Astrocyte of the spinal cord (primary cell): ENCODE results near the gene HIVEP1.

Source experiments
- DNase-seq: peaks from one replicate; pipeline ENCODE4 v3.0.0; 2011; ENCODE audit warnings: low read depth, low spot score
- H3K4me3 ChIP-seq: 2 replicates; pipeline ENCODE4 v1.5.1; 2011; ENCODE audit warnings: low read depth, mild to moderate bottlenecking, low read length, moderate library complexity
- CTCF ChIP-seq: IDR thresholded peaks from 2 replicates; pipeline ENCODE4 v1.5.1; 2012; ENCODE audit warnings: low read depth, mild to moderate bottlenecking, low read length, inconsistent platforms
- in situ Hi-C: cut with HindIII; loops from 2 replicates; pipeline ENCODE4 v1.10.0; 2017; ENCODE audit warnings: low sequenced_read_pairs

The HIVEP1 gene

GRCh38 chr6:12064538-12065071, 52.5 kb downstream of the HIVEP1 start:
- in situ Hi-C loops = no loop called here
- no peak overlapping the region for H3K4me3 ChIP-seq
- DNase-seq = no peak
- TF ChIP-seq CTCF = no peak

- H3K4me3 ChIP-seq = no peak overlapping the region
- in situ Hi-C loops = no loop called here
- no peak for DNase-seq
- TF ChIP-seq CTCF = no peak
Observed at GRCh38 chr6:12065321-12066140, 53.4 kb downstream of the HIVEP1 start.

- TF ChIP-seq CTCF = no peak
- DNase-seq = peak; percentile 49
- in situ Hi-C loops = no loop called here
- H3K4me3 ChIP-seq = no peak overlapping the region
Observed at GRCh38 chr6:12066297-12066696, 54.2 kb downstream of the HIVEP1 start.

GRCh38 chr6:12068899-12069557, 56.9 kb downstream of the HIVEP1 start:
- no peak for DNase-seq
- no peak overlapping the region for H3K4me3 ChIP-seq
- in situ Hi-C loops = no loop called here
- no peak for TF ChIP-seq CTCF

GRCh38 chr6:12069891-12070529, 57.9 kb downstream of the HIVEP1 start:
- TF ChIP-seq CTCF = no peak
- in situ Hi-C loops = no loop called here
- H3K4me3 ChIP-seq = no peak overlapping the region
- DNase-seq = no peak

- H3K4me3 ChIP-seq = no peak overlapping the region
- TF ChIP-seq CTCF = no peak
- DNase-seq = no peak
- in situ Hi-C loops = no loop called here
Observed at GRCh38 chr6:12071064-12071615, 59.0 kb downstream of the HIVEP1 start.
